Pulmonary artery endothelial cell (primary cell): Measurements from ENCODE around the gene PLD5. TPM values are rescaled to one million over a fixed set of nuclear protein-coding genes. Genes with fewer than 3 reads are reported as not detected.
"Not testable (repeated sequence)": the region's sequence is repeated elsewhere in the genome, so short reads cannot be mapped to it uniquely, and the experiment has no call there.

Source experiments
- DNase-seq: peaks from one replicate; pipeline ENCODE4 v3.0.0-alpha.2; 2011; ENCODE audit warnings: low read depth, low spot score
- total RNA-seq: library from RNA; depleted of rRNA; stranded (reverse); fragments of >200 nt; gene quantifications from 2 replicates; pipeline ENCODE4 v1.2.3, GENCODE V29; 2014

The PLD5 gene
- total RNA-seq, 1 donor from 2014 or later: not detected

DNA sequence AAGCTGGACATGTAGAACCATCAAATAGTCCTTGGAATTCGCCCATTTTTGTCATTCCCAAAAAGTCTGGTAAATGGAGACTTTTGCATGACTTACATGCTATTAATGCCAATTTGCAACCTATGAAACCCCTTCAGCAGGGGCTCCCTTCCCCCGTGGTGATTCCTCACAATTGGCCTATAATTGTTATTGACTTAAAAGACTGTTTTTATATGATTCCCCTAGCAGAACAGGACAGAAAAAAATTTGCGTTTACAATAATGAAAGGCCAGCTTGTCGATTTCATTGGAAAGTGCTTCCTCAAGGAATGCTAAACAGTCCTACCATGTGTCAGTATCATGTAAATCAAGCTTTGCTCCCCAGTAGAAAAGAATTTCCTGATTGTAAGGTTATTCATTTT is 311.5 kb downstream of the PLD5 start:
- not testable (repeated sequence) for DNase-seq

DNA sequence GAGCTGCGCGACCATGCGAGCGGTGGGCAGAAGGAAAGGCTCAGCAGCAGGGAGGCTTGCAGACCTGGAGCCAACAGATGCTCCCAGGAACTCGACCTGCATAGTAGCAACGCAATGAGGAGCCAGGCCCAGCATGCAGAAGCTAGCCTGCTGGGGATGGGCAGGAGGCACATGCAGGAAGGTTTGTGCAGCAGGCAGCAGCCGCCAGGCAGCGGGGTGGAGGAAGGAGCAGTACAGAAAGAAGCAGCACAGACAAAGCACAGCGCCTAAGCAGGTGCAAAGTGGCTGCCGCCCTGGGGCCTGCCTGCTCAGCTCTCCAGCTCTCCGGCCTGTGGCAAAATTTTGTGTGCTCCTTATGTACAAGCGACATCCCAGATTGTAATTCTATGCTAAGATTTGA is 312.1 kb downstream of the PLD5 start:
- no peak for DNase-seq

DNA sequence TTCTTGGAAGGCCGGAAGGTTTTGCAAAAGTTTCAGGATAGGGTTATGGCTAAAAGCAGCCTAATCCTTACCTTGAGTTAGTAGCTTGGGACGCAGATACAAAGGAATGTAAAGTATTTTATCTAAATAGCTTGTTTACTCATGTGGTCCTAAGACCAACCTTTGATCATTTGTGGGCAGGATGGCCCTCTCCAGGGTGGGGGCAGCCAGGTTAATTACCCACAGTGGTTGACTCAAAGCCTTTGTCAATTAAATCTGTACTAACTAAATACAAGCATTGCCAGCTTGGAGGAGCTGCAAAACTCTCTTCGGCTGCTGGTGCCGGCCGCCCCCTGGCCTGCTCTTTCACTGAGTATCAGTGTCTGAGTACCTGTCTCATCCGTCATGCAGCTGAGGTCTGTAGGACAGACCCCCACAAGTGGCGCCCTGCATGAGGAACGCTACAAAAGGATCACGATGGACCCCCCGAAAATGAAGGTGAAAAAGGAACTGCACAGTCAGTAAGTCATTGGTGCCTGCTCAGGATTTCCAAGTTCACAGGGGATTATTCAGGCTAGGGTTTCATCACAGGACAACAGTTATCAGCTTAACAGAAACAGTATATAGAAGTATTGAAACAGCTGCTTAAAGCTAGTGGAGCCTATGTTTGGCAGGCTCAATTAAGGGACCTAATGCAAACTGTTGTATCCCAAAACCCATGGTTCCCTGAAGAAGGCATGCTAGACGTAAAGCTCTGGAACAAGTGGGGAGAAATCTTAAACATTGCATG is 313.1 kb downstream of the PLD5 start:
- DNase-seq: no peak

DNA sequence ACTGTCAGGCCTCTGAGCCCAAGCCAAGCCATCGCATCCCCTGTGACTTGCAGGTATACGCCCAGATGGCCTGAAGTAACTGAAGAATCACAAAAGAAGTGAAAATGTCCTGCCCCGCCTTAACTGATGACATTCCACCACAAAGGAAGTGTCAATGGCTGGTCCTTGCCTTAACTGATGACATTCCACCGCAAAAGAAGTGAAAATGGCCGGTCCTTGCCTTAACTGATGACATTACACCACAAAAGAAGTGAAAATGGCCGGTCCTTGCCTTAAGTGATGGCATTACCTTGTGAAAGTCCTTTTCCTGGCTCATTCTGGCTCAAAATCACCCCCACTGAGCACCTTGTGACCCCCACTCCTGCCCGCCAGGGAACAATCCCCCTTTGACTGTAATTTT is 314.2 kb downstream of the PLD5 start:
- not testable (repeated sequence) for DNase-seq

DNA sequence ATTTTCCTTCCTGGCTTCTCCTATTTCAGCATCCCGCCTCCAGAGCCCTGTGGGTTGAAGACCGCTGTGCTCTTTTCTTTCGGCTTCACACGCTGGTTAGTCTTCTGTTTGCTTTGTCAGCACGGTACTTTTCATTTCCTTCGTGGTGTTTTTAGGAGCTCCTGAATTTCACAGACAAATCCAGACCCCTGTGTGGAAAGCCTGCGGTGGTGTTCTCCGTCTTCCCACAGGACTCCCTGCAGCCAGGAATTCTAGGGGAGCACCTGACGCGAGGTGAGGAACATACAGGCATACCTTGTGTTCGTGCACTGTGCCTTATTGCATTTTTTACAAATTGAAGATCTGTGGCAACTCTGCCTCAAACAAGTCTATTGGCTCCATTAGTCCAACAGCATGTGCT is 315.4 kb downstream of the PLD5 start:
- DNase-seq: no peak

DNA sequence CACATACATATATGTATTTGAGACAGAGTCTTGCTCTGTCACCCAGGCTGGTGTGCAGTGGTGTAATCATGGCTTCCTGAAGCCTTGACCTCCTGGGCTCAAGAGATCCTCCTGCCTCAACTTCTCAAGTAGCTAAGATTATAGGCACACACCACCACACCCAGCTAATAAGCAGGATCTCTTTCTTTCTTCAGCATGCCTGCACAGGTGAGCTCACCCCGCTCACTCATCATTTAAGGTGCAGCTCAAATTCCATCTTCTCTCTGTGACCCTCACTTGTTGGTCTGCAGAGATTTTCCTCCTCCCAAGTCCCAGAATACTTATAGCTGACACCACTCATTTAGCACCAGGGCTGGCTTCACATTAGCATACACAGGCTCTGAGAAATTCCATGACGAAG is 316.5 kb downstream of the PLD5 start:
- no peak for DNase-seq

DNA sequence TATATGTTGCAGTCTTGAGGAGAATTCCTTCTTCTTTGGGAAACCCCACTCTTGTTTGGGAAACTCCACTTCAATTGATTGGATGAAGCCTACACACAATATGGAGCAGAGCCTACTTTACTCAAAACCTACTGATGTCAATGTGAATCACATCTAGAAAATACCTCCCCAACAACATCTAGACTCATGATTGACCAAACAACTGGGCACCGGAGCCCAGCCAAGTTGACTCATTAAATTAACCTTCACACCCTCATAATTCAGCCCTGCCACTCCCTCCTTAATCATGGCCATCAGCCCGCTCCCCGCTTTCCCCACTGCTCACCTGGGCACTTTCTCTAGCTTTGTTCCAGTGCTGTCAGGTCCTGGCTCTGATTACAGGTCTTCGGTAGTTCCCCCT is 317.5 kb downstream of the PLD5 start:
- DNase-seq: no peak

DNA sequence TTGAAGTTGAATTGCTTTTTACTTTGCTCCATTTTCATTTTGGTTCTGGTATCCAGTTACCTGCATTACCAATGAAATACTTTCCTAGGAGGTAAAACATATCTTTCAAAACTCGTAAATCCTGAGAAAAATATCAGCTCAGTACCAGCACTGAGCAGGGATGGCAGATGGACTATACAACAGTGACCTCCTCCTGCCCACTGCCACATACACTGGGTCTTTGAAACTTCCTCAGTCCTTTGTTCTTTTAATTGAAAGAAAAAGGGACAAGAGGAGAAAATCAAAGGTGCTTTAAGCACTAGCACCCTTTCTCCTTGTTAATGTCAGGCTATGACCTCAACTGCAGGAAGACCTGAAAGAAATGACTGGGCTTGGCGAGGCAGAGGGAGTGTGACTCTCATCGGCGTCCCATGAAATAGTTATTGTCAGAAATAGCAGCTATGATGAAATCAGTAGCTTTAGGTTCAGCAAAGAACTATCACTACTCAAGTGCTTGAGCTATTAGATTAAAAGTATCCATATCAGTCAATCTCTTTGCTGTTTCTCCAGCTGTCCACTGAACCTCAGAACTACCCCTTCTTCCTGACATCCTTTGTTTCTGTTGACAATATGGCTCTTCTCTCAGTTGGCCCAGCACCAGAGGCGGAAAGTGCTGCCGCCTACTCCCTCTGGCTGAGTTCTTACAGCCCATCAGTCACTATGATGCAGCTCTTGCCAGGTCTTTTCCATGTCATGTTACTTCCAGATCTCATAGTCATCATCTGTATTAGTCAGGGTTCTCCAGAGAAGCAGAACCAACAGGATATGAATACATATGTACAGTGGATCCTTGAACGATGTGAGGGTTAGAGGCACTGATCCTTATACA is 318.6 kb downstream of the PLD5 start:
- no peak for DNase-seq

DNA sequence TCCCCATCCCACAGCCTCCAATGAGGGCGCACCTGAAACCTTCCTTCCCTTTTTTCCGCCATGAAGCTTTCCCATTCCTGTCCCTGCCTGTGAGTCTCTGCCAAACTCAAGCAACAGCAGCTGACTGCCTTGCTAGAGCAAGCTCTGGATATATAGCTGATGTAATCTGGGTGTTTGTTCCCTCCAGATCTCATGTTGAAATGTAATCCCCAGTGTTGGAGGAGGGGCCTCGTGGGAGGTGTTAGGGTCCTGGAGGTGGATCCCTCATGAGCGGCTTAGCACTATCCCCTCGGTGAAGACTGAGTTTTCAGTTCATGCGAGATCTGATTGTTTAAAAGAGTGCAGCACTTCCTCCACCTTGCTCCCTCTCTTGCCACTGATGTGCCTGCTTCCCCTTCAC is 321.2 kb downstream of the PLD5 start:
- DNase-seq: no peak

DNA sequence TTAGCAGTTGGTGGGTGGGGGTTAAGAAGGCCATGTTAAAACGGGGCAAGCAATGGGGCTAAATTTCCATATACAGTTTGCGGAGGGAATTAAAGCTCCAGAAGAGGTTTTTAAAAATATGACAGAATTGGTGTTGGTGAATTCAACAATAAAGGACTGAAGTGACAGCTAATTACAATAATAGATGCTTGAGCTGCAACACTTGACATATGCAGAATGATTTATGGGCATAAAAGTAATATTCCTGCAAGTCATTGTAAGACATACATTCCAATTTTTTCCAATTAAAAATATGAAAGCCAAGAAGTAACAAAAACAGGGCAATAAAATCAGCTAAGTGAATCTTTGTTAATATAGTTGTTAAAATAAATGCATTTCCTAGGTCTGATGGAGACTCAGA is 323.4 kb downstream of the PLD5 start:
- no peak for DNase-seq

DNA sequence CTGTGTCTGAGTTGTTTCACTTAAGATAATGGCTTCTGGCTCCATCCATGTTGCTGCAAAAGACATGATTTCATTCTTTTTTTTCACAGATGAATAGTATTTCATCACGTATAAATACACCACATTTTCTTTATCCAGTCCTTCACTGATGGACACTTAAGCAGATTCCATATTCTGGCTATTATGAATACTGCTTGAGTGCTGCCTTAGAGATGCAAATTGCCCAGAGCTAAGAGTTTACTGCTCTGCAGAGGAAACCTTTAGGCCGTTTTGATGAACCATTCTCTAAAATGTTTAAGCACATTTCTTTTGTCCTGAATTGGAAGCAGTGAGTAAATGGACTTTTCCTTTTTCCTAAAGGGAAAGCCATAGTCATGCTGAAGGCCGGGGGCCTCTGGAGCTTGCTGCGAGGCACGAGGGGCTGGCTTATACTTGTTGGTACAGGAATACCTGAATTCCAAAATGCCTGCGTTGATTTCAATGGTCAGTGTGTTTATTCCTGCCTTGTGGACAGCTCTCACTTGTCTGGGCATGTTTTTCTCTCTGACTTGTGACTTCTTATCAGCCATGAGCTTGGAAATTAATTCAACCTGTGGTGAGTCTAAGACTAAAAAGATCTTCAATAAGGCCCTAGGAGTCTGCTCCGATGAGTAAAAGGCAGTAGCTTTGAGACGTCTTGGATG is 324.6 kb downstream of the PLD5 start:
- no peak for DNase-seq

DNA sequence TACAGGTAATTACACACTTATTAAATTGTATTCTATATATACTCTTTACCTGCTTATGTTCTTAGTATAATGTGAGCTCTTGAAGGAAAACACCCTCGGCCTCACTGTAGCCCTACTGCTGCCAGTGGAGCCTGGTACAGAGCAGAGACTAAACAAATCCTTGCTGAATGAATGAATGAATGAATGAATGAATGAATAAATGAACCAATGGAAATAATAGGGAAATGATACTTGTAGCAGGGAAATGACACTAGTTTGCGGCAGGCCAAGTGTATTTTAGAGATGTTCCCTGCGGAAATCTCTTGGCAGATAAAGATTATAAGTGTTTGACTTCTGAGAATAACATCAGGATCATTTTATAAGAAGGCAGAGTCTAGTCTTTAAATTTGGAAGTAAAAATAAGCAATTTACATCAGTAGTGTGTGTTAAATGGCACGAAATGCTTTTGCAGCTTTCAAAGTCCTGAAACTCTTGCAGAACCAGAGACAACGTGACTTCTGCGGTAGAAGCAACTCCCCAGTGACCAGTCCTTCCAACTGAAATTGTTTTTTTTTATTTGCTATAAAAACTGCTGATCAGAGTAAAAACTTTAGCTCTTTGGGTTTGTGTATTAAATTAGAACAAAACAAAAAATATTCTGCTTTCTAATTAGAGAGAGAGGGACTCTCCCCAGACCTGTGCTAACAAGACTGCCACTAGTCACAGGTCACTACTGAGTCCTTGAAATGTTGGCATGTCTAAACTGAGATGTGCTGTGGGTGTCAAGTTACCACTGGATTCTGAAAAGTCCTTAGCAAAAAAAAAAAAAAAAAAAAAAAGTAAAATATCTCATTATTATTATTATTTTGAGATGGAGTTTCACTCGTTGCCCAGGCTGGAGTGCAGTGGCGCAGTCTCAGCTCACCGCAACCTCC is 326.3 kb downstream of the PLD5 start:
- DNase-seq: no peak

DNA sequence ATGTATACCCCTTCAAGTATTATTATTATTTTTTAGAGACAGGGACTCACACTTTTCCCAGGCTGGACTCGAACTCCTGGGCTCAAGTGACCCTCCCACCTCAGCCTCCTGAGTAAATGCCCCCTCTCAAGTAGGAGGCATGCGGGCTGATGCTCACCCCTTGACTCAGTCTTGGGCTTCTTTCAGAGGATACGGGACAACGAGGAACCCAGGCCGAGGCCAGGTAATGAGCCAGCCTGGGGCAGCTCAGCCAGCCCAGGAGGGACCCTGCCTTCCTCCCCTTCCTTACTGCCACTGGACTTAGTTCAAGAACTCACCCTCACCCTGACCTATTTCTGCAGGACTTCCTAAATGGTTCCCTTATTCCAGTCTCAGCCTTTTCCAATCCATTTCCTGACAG is 327.6 kb downstream of the PLD5 start:
- DNase-seq: no peak

DNA sequence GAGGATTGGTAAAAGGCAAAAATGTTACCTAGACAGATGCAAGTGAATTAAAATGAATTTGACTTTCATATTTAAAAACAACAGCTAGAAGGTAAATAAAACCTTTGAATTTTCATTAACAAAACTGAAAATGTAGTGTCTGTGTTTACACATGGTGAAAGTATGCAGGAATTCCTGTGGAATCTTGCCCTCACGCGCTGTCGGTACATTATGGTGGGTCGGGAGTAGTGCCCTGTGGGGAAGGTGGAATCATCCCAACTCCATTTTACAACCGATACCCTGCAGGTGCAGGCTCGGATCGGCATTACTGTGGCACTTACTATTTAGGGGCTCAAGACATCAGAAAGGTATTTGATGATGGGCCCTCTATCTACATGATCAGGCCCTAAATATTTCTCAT is 328.4 kb downstream of the PLD5 start:
- no peak for DNase-seq

DNA sequence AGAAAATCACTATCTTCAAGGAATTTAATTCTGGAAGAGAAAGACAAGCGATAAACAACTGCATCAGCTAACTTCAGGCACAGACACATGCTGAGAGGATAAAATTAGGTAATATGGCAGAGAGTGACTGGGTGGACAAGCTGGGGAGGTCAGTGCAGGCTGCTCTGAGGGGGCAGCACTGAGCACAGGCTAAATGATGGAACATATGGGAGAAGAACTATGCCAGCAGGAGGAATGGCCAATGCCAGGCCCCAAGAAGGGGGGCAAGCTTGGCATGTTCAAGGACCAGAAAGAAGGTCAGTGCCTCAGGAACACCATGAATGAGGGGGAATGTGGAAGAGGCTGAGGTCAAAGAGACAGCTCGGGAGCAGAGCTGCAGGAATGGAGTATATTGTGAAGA is 334.9 kb downstream of the PLD5 start:
- no peak for DNase-seq

DNA sequence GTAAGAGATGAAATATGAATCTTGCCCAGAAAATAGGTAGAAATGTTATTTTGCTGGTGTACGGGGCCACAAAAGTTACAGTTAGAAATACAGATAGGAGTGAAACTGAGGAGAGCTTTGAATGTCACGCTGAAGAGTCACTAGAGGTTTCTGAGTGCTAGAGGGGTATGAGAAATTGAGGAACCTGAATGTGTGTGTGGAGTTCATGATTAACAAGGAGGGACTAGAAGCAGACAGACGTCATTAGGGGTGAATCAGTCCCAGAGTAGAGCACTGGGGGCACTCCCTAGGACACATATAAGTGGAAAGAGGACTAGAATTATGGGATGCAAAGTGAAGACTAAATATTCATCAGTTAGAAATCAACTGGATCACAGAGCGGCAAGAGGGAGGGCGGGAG is 336.7 kb downstream of the PLD5 start:
- no peak for DNase-seq

DNA sequence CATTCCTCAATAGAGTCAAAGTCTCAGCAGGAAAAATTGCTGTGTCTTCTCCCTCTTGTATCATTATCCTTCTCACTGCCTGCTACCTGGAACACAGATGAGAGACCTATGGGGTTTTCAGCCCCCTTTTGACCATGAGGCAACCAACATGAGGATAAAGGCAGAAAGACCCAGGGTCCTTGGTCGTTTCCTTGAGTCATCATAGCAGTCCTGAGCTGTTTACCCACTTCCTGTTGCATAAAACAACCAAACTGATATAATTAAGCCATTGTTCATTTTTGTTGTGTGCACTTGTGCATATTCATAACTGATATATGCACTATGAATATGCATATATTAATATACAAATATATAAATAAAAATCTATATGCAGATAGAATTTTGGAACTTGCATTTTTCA is 337.3 kb downstream of the PLD5 start:
- DNase-seq: no peak

DNA sequence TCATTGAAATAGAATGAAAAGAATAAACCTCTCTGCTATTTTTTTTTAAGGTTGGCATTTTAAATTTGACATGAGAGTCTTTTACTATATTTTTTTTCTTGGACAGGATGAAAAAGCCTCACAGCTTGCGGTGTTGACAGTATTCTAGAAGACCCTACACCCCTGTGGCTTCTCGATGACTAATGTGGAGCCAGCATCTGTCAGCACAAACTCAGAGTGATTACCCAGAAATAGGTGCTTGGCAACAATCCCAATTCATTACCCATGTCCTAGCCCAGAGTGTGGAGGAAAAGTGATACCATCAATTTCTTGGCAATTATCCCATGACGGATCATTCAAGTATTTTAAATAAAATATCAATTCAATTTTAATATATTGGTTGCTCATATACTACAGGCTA is 338.8 kb downstream of the PLD5 start:
- DNase-seq: no peak

DNA sequence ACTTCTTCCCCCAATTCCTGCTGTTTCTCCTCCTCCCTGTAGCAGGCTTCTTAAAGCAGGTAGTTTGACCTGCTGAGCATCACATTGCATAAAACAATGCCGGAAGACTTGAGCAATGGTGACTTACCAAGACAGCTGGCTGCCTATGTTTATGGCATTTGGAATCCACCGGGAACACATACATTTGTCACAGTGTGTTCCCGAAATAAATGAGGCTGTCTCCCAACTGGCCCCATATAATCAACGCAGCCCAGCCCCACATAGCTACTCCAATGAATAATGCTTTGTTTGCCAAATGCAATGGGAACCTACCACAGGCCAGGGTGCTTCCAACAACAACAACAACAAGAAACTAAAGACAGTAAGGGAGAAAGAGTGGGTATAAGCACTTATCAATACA is 339.5 kb downstream of the PLD5 start:
- no peak for DNase-seq

DNA sequence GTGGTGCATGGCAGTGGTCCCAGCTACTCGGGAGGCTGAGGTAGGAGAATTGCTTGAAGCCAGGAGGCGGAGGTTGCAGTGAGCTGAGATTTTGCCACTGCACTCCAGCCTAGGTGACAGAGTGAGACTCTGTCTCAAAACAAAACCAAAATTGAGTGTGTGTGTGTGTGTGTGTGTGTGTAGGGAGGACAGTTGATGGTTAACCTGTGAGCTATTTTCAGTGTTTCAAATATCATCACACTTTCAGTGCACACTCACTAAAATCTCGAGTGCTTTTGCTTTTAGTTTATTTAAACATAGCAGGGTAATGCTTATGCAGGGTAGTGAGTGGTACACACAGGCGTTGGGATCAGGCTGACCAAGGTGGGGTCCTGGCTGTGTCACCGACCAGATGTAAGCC is 344.7 kb downstream of the PLD5 start:
- not testable (repeated sequence) for DNase-seq
